H1 (cell line): ENCODE results near the gene CDT1. TPM values are rescaled to one million over a fixed set of nuclear protein-coding genes. Genes with fewer than 3 reads are reported as not detected.

Source experiments
- ATF3 ChIP-seq: IDR thresholded peaks from 2 replicates; pipeline ENCODE4 v1.6.1; 2011; ENCODE audit warnings: low read depth, mild to moderate bottlenecking, low read length; ENCODE audit not compliant: insufficient read depth
- BACH1 ChIP-seq: IDR thresholded peaks from 2 replicates; pipeline ENCODE4 v1.6.1; 2012; ENCODE audit warnings: low read length, improper control_type of control experiment
- CEBPB ChIP-seq: IDR thresholded peaks from 2 replicates; pipeline ENCODE4 v1.6.1; 2012; ENCODE audit warnings: low read depth, low read length
- CTBP2 ChIP-seq: IDR thresholded peaks from 2 replicates; pipeline ENCODE4 v1.7.0; 2011; ENCODE audit warnings: borderline replicate concordance, mild to moderate bottlenecking, moderate library complexity, mixed read lengths, low read length; ENCODE audit not compliant: insufficient read depth, insufficient read length
- HDAC2 ChIP-seq, 2 experiments: fragments of 300-600 bp in 1 of 2; sonication (generic) in 1 of 2; IDR thresholded peaks; 2 replicates each; pipeline ENCODE4 v1.6.1; 2011 to 2012; ENCODE audit warnings: low read depth in 2 of 2, low read length in 2 of 2, mild to moderate bottlenecking in 2 of 2, moderate library complexity in 2 of 2, borderline replicate concordance in 1 of 2, inconsistent platforms in 1 of 2
- SRF ChIP-seq: IDR thresholded peaks from 2 replicates; pipeline ENCODE4 v1.6.1; 2011; ENCODE audit warnings: mild to moderate bottlenecking, low read depth, low read length, moderate library complexity
- USF2 ChIP-seq: IDR thresholded peaks from 2 replicates; pipeline ENCODE4 v1.6.1; 2011; ENCODE audit warnings: low read length, improper control_type of control experiment
- polyA plus RNA-seq, 7 experiments: library from polyadenylated mRNA; depleted of rRNA in 3 of 7; stranded (reverse) in 5 of 7; unstranded in 2 of 7; fragments of >200 nt in 5 of 7; fragments of 200-250 nt in 2 of 7; gene quantifications; 1 replicate in 5 of 7; 2 replicates in 1 of 7; 4 replicates in 1 of 7; pipeline versions ENCODE4 v1.2.1 to v1.2.3, GENCODE V29; 2011 to 2013; ENCODE audit warnings: missing spikeins in 2 of 7, mixed read lengths in 2 of 7
- total RNA-seq: library from RNA; stranded (reverse); fragmentation: NEBNext Ultra II Directional; extraction: Animal tissue kit (Norgen Biotek cat#: 25700); gene quantifications from 2 replicates; pipeline ENCODE4 v1.2.1, GENCODE V29; 2021

CDT1 gene
- total and polyA plus RNA-seq, 2 of the 8 experiments (the other 6 are each of a cell fraction or from before 2014, with no cell fraction given) = 76.7 to 95.4 TPM

- TF ChIP-seq ATF3 (no peak), CEBPB (no peak), HDAC2 (IDR thresholded peaks at IDR 0.05; ENCODE audit: borderline replicate concordance in 1 of 2, low read depth in 2 of 2, low read length in 2 of 2) (no peak), USF2 (no peak), SRF (no peak), CTBP2 (no peak), BACH1 (no peak)
Observed at GRCh38 chr16:88835818-88836217, 32.2 kb downstream of the CDT1 start (continued).
